Adrenal gland (tissue), 5 donors: ENCODE results near the gene GTF2A2.
A peak's percentile ranks its signal among the peaks of the same experiment; 100 is the strongest.

Experiments
- CTCF ChIP-seq, 6 experiments: fragments of 450-650 bp in 4 of 6; fragments of 200-600 bp in 2 of 6; sonication (generic) in 1 of 6; IDR thresholded peaks; 1 replicate in 5 of 6; 2 replicates in 1 of 6; pipeline versions ENCODE4 v1.5.1 to v1.8.0; 2016 to 2021; ENCODE audit warnings: antibody characterized with exemption in 6 of 6, mild to moderate bottlenecking in 2 of 6, moderate library complexity in 1 of 6
- POLR2A ChIP-seq, 2 donors: fragments of 450-650 bp; IDR thresholded peaks; one replicate each; pipeline ENCODE4 v1.6.1; 2017; ENCODE audit warnings: antibody characterized with exemption in 2 of 2, mild to moderate bottlenecking in 2 of 2, moderate library complexity in 1 of 2
- donor health status: DM: no; HTN: no; CAD: no.

- TF ChIP-seq CTCF (IDR thresholded peaks at IDR 0.05): peak in 2 of 6 experiments; percentile 13 to 23
- no peak for TF ChIP-seq POLR2A (IDR thresholded peaks at IDR 0.05)
Measured at GRCh38 chr15:59642351-59642750, 15.0 kb downstream of the GTF2A2 start.
